Ectodermal cell (in vitro differentiated cells): ENCODE measurements around the gene NSUN2. TPM values are rescaled to one million over a fixed set of nuclear protein-coding genes. Genes with fewer than 3 reads are reported as not detected.
A peak's percentile ranks its signal among the peaks of the same experiment; 100 is the strongest.

ENCODE experiments used
- H3K27ac ChIP-seq: 2 replicates; pipeline ENCODE4 v1.7.0; 2013; ENCODE audit warnings: mild to moderate bottlenecking, low read depth, low read length; ENCODE audit not compliant: insufficient read depth, poor library complexity, severe bottlenecking
- H3K27me3 ChIP-seq: 2 replicates; pipeline ENCODE4 v1.7.0; 2013; ENCODE audit warnings: mild to moderate bottlenecking, low read length; ENCODE audit not compliant: insufficient read depth, control insufficient read depth, poor library complexity, severe bottlenecking
- H3K36me3 ChIP-seq: one replicate; pipeline ENCODE4 v1.7.0; 2013; ENCODE audit warnings: low read length; ENCODE audit not compliant: control insufficient read depth, insufficient read depth
- H3K4me1 ChIP-seq: one replicate; pipeline ENCODE4 v1.7.0; 2013; ENCODE audit warnings: low read length; ENCODE audit not compliant: control insufficient read depth, insufficient read depth
- H3K4me3 ChIP-seq: 2 replicates; pipeline ENCODE4 v1.7.0; 2013; ENCODE audit warnings: low read depth, low read length, control low read depth; ENCODE audit not compliant: insufficient read depth
- H3K9me3 ChIP-seq: 2 replicates; pipeline ENCODE4 v1.7.0; 2013; ENCODE audit warnings: mild to moderate bottlenecking, low read length, moderate library complexity; ENCODE audit not compliant: control insufficient read depth
- WGBS, 2 experiments: methylation state at CpG; one replicate each; pipeline ENCODE4 v1.1.7; 2013; ENCODE audit warnings: missing lambda C conversion rate in 2 of 2; 5-methylcytosine and 5-hydroxymethylcytosine counted together
- polyA plus RNA-seq, 4 experiments: library from polyadenylated mRNA; stranded (reverse); fragments of 50-300 nt; gene quantifications; one replicate each; pipeline ENCODE4 v1.2.3, GENCODE V29; 2013

Gene NSUN2
- polyA plus RNA-seq (2013, experiment 1 of 4): 74.1 TPM
- 77.2 TPM for polyA plus RNA-seq (2013, experiment 2 of 4)
- 47.5 TPM for polyA plus RNA-seq (2013, experiment 3 of 4)
- polyA plus RNA-seq (2013, experiment 4 of 4): 56.2 TPM

DNA sequence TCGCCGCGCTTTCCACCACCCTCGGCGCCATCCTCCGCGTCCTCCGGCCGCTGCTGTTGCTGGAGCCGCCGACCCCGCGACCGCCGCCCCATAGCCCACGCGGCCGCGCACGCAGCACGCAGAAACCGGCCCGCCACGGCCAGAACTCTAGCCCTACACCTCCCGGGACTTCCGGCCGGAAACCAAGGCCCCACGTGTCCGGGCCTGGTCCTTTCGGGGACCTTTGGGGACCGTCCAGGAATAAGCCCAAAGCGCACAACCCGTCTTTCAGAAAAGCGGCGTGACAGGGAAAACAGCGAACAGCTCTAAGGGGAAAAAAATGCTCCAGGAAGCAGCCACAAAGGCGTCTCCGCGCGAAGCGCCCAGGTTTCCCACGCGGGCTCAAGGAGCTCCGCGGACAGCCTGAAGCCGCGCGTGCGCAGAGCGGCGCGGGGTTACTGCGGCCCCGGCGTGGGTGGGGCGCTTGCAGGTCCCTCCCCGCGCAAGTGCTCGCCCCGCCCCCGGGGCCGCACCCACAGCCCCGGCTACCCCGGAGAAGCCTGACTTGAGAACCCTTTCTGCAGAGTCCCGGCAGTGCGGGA, at the start of gene NSUN2, which contains the start of gene SRD5A1:
NSUN2 (minus strand) TSS at position 157 of the 581 bp plus-strand sequence; CDS start at position 92, 65 bp downstream.
SRD5A1 (plus strand) TSS at position 553 of the 581 bp plus-strand sequence. CDS start 137 bp downstream, outside the sequence.
- H3K9me3 ChIP-seq: no peaks in the 10 kb centered on the region
- peak within 1 kb of the TSS; percentile 59 for H3K4me3 ChIP-seq
- peaks cover 17% of the 10 kb centered on the region for H3K36me3 ChIP-seq
- H3K27ac ChIP-seq: peak within 1 kb of the TSS; percentile 94
- peaks cover 3% of the 10 kb centered on the region for H3K4me1 ChIP-seq
- H3K27me3 ChIP-seq: no peaks in the 10 kb centered on the region
- 0% methylated on average over 66 of the region's 66 CpGs for WGBS, 2 experiments

DNA sequence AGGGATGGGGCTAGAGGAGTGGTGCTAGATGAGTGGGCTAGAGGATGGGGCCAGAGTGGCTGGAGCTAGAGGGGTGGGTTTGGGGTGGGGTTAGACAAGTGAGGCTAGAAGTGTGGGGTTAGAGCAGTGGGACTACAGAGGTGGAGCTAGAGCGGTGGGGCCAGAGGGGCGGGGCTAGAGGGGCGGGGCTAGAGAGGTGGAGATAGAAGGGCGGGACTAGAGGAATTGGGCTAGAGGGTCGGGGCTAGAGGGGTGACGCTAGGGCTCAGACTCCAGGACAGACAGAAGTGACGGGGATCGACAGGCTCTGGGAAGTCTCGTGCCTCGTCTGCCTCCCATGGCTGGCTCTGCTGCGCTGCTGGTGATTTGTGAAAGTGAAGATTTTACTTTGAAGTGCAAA, 49.4 kb upstream of the NSUN2 start:
- no peaks in the 10 kb centered on the region for H3K36me3 ChIP-seq
- no peaks in the 10 kb centered on the region for H3K9me3 ChIP-seq
- WGBS, 2 experiments: 54 to 57% methylated on average over 11 of the region's 11 CpGs
- H3K4me1 ChIP-seq: no peaks in the 10 kb centered on the region
- peaks cover 4% of the 10 kb centered on the region for H3K27me3 ChIP-seq
- H3K27ac ChIP-seq: no peak overlapping the region
- H3K4me3 ChIP-seq: no peak overlapping the region

DNA sequence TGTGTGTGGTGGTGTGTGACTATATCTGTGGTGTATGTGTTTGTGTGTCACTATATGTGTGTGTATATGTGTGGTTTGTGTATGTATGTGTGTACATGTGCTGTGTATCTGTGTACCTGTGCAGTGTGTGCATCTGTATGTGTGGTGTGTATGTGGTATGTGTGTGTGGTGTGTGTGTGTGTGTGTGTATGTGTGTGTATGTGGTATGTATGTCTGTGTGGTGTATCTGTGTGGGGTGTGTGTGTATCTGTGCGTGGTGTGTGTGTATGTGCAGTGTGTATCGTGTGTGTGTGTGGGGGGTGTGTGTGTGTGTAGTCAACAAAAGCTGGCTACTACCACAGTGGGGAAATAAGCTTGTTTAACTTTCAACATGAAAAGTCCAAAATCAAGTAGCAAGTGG, 48.8 kb upstream of the NSUN2 start:
- WGBS, 2 experiments: 79 to 81% methylated on average over 2 of the region's 2 CpGs
- Histone ChIP-seq H3K36me3 (no peaks in the 10 kb centered on the region), H3K9me3 (no peaks in the 10 kb centered on the region), H3K4me3 (no peak overlapping the region), H3K27ac (no peak overlapping the region), H3K4me1 (no peaks in the 10 kb centered on the region), H3K27me3 (peaks cover 4% of the 10 kb centered on the region)

DNA sequence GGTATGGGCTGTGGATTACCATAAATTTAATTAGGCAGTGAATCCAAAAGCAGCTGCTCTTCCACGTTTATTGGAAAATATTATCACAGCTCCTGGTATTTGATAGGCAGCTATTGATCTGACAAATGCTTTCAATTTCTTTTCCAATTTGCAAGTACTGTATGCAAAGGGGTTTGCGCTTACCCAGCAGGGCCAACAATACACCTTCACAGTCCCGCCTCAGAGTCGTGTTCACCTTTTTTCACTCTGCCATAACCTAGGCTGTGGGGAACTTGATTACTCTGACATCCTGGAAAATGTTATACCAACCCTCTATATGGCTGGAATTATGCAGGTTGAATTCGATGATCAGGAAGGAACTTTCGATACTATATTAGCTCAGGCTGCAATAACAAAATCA, 48.1 kb upstream of the NSUN2 start:
- H3K27me3 ChIP-seq: peaks cover 4% of the 10 kb centered on the region
- H3K9me3 ChIP-seq: no peaks in the 10 kb centered on the region

DNA sequence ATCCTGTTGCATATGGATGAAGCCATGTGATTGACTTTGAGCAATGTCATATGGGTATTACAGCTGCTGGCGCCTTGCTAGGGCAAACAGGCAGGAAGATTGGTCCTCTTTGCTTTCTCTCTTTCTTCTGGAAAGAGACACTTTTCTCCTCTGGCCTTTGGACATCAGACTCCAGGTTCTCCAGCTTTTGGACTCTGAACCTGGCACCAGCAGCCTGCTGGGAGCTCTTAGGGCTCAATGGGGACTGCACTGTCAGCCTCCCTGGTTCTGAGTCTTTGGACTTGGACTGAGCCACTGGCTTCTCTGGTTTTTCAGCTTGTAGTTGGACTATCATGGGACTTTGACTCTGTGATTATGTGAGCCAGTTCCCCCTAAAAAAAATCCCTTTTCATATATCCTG, 45.5 kb upstream of the NSUN2 start:
- H3K4me1 ChIP-seq: no peaks in the 10 kb centered on the region
- WGBS, 2 experiments: 84 to 93% methylated on average over 1 of the region's 1 CpG
- no peaks in the 10 kb centered on the region for H3K36me3 ChIP-seq
- no peak overlapping the region for H3K27ac ChIP-seq
- no peak overlapping the region for H3K4me3 ChIP-seq
- no peaks in the 10 kb centered on the region for H3K9me3 ChIP-seq
- no peaks in the 10 kb centered on the region for H3K27me3 ChIP-seq

More for the DNA sequence above, 48.1 kb upstream of the NSUN2 start:
- no peak overlapping the region for H3K4me3 ChIP-seq
- whole genome bisulfite sequencing, 2 experiments: 66 to 77% methylated on average over 6 of the region's 6 CpGs
- no peak overlapping the region for H3K27ac ChIP-seq
- H3K36me3 ChIP-seq: no peaks in the 10 kb centered on the region
- H3K4me1 ChIP-seq: no peaks in the 10 kb centered on the region

DNA sequence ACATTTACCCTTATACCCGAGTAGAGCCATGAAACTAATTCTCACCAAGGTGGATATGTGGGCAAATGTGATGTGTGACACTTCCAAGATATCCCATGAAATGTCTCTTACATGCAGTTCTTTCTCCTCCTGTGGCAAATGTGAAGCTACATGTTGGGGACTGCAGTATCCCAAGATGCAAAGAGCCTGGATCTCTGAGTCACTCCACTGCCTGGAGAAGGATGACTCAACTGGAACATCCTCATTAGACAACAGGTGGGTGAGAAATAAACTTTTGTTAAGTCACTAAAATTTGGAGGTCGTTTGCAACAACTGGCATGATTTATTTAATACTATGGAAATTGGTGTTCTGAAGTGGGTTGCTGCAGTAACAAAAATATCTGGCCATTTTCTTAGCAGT, 43.9 kb upstream of the NSUN2 start:
- H3K36me3 ChIP-seq: no peaks in the 10 kb centered on the region
- H3K4me3 ChIP-seq: no peak overlapping the region
- H3K4me1 ChIP-seq: no peaks in the 10 kb centered on the region
- no peaks in the 10 kb centered on the region for H3K27me3 ChIP-seq
- H3K27ac ChIP-seq: no peak overlapping the region
- WGBS, 2 experiments: 81 to 92% methylated on average over 2 of the region's 2 CpGs
- H3K9me3 ChIP-seq: no peaks in the 10 kb centered on the region

DNA sequence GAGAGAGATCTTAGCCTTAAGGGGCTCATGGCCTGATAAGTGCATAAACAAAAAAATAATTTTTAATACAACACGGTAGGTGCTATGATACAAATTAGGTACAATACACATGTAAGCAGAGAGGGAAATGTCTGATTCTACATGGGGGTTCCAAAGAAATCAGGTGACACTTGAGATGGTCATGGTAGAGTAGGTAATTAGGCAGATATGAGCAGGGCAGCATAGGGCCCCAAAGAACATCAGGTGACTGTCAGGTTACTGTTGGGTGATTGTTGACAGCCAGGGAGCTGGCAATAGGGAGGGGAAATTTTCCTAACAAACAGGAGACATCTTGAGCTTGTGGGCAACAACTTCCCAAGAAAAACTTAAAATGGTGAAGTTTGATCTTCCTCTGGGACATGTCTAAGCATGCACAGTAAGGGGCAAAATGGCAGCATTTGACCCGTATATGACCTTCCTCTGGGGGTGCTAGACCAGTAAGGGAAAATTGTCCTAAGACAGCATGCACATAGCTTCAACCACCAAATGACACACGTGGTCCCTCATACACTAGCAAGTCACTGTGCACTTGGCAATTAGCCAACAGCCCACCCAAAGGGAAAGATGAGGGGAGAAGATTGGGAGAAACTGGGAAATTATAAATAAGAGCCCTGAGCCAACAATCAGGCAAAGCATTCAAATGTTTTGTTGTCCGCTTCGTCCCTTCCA, 43.1 kb upstream of the NSUN2 start:
- no peak overlapping the region for H3K27ac ChIP-seq
- H3K4me3 ChIP-seq: no peak overlapping the region
- H3K9me3 ChIP-seq: no peaks in the 10 kb centered on the region
- H3K36me3 ChIP-seq: no peaks in the 10 kb centered on the region
- WGBS, 2 experiments: 91 to 98% methylated on average over 4 to 5 of the region's 5 CpGs
- H3K27me3 ChIP-seq: no peaks in the 10 kb centered on the region
- H3K4me1 ChIP-seq: no peaks in the 10 kb centered on the region

DNA sequence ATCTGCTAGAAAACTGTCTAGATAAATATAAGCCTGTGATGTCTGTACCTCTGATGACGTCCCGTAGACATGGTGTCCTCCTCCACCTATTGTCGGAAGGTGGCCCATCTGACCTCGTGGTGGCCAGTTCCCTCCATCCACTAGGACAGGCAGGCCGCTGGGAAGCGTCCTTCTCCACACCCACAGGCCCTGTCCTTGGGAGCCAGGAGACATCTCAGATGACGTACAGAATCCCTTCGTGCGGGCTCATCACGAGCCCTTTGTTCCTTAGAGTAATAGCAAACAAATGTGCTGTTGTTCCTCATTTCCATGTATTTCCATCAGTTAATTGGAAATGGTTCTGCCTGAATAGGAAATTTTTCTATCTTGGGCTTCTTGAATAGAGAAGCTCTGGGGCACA, 42.0 kb upstream of the NSUN2 start:
- H3K9me3 ChIP-seq: no peaks in the 10 kb centered on the region
- WGBS, 2 experiments: 94 to 95% methylated on average over 10 of the region's 10 CpGs
- no peaks in the 10 kb centered on the region for H3K27me3 ChIP-seq
- H3K4me3 ChIP-seq: no peak overlapping the region
- no peak overlapping the region for H3K27ac ChIP-seq
- H3K4me1 ChIP-seq: no peaks in the 10 kb centered on the region
- no peaks in the 10 kb centered on the region for H3K36me3 ChIP-seq

DNA sequence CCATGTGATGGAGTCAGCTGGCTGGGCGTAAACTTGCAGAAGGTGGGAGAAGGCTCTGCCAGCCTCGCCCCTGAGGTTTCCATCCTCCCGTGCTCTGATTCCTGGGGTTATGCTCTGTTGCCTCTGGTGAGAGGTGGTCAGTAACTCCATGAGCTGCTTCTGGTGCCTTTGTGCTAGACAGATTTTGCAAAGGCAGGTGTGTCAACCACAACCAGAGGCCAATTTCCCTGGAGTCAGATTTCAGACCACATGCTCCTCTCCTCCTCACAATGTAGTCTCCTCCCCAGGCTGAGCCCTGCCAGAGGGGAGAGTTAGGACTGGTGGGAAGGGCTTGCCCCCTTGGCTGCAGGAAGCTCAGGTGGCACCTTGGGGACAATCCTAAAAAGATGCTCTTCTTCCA, 41.6 kb upstream of the NSUN2 start:
- 96 to 97% methylated on average over 3 of the region's 3 CpGs for WGBS, 2 experiments
- Histone ChIP-seq H3K9me3 (no peaks in the 10 kb centered on the region), H3K36me3 (no peaks in the 10 kb centered on the region), H3K27ac (no peak overlapping the region), H3K27me3 (no peaks in the 10 kb centered on the region), H3K4me3 (no peak overlapping the region), H3K4me1 (no peaks in the 10 kb centered on the region)

DNA sequence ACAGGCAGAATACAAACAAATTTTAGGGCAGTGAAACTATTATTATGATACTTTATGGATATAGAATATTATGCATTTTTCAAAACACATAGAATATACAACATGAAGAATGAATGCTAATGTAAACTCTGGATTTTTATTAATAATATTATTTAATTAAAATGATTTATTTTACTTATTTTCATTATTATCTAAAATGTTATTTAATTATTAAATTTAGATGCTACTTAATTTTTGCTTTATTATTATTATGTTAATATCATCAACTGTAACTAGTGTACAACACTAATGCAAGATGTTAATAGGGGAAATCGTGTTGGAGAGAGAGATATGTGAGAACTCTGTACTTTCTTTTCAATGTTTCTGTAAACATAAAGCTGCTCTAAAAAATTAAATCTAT, 41.1 kb upstream of the NSUN2 start:
- no CpG with 5 or more reads among the region's 1 CpG for WGBS, 2 experiments
- Histone ChIP-seq H3K4me3 (no peak overlapping the region), H3K9me3 (no peaks in the 10 kb centered on the region), H3K36me3 (no peaks in the 10 kb centered on the region), H3K27me3 (no peaks in the 10 kb centered on the region), H3K27ac (no peak overlapping the region), H3K4me1 (no peaks in the 10 kb centered on the region)
